HEK293 (cell line): ENCODE results near the gene TTC7B.
A peak's percentile ranks its signal among the peaks of the same experiment; 100 is the strongest.

Source experiments
- CTCF ChIA-PET: fragments of 350-600 bp; formaldehyde crosslinking; extraction: SDS; loops from one replicate; lab custom pipeline; 2021; ENCODE audit warnings: antibody characterized with exemption; lab: Yijun Ruan, JAX
- POLR2A ChIA-PET: fragments of 300-600 bp; formaldehyde crosslinking; extraction: SDS; loops from one replicate; lab custom pipeline; 2020; ENCODE audit warnings: antibody characterized with exemption, inconsistent platforms; lab: Yijun Ruan, JAX
- H3K27ac ChIP-seq: fragments of 200-500 bp; sonication (Bioruptor generic); 2 replicates; pipeline ENCODE4 v1.5.1; 2014; ENCODE audit warnings: low read depth, low read length, control low read depth, inconsistent platforms; ENCODE audit errors: extremely low read depth
- H3K36me3 ChIP-seq, 2 experiments: fragments of 200-500 bp in 1 of 2; sonication (Bioruptor generic) in 1 of 2; 1 replicate in 1 of 2; 2 replicates in 1 of 2; pipeline ENCODE4 v1.5.1; 2014 to 2017; ENCODE audit warnings: inconsistent platforms in 2 of 2, low read length in 2 of 2; ENCODE audit not compliant: control insufficient read depth in 2 of 2, insufficient read depth in 1 of 2
- H3K4me1 ChIP-seq: fragments of 200-500 bp; sonication (Bioruptor generic); 2 replicates; pipeline ENCODE4 v1.5.1; 2014; ENCODE audit warnings: mild to moderate bottlenecking, low read length, inconsistent platforms; ENCODE audit not compliant: control insufficient read depth, insufficient read depth
- H3K4me3 ChIP-seq: 2 replicates; pipeline ENCODE4 v1.5.1; 2011; ENCODE audit warnings: low read depth, mild to moderate bottlenecking, control low read depth, low read length, moderate library complexity
- H3K9me3 ChIP-seq: fragments of 200-500 bp; sonication (Bioruptor generic); 2 replicates; pipeline ENCODE4 v1.5.1; 2014; ENCODE audit warnings: low read depth, low read length, inconsistent platforms; ENCODE audit not compliant: control insufficient read depth, insufficient read depth
- BCL11A ChIP-seq: fragments of 450-650 bp; formaldehyde crosslinking; IDR thresholded peaks from 2 replicates; pipeline ENCODE4 v1.5.1; 2016; ENCODE audit warnings: low read depth, missing biosample characterization, missing genetic modification characterization
- ZNF133 ChIP-seq: fragments of 450-650 bp; formaldehyde crosslinking; IDR thresholded peaks from 2 replicates; pipeline ENCODE4 v1.5.1; 2016; ENCODE audit warnings: missing biosample characterization, missing genetic modification characterization
- ZNF148 ChIP-seq: fragments of 450-650 bp; formaldehyde crosslinking; IDR thresholded peaks from 2 replicates; pipeline ENCODE4 v1.5.0; 2017; ENCODE audit warnings: missing biosample characterization, missing genetic modification characterization, borderline replicate concordance
- ZNF169 ChIP-seq: fragments of 450-650 bp; formaldehyde crosslinking; IDR thresholded peaks from 2 replicates; pipeline ENCODE4 v1.5.1; 2016; ENCODE audit warnings: missing biosample characterization, missing genetic modification characterization
- ZNF239 ChIP-seq: fragments of 450-650 bp; formaldehyde crosslinking; IDR thresholded peaks from 2 replicates; pipeline ENCODE4 v1.5.1; 2016; ENCODE audit warnings: missing biosample characterization, missing genetic modification characterization
- ZNF624 ChIP-seq: fragments of 450-650 bp; formaldehyde crosslinking; IDR thresholded peaks from 2 replicates; pipeline ENCODE4 v1.5.1; 2017; ENCODE audit warnings: missing biosample characterization, missing genetic modification characterization
- ZNF785 ChIP-seq: fragments of 450-650 bp; formaldehyde crosslinking; IDR thresholded peaks from 2 replicates; pipeline ENCODE4 v1.5.1; 2016; ENCODE audit warnings: missing biosample characterization, missing genetic modification characterization
- ZSCAN30 ChIP-seq: fragments of 450-650 bp; IDR thresholded peaks from 2 replicates; pipeline ENCODE4 v1.5.1; 2018; ENCODE audit warnings: missing biosample characterization, mild to moderate bottlenecking, missing genetic modification characterization, moderate library complexity
- TF ChIP-seq, protein P1 (sequence below): fragments of 450-650 bp; formaldehyde crosslinking; IDR thresholded peaks from 2 replicates; pipeline ENCODE4 v1.5.1; 2016; ENCODE audit warnings: missing biosample characterization, missing genetic modification characterization, low read depth
- TF ChIP-seq, protein P2 (sequence below): fragments of 450-650 bp; formaldehyde crosslinking; IDR thresholded peaks from 2 replicates; pipeline ENCODE4 v1.5.1; 2016; ENCODE audit warnings: missing biosample characterization, missing genetic modification characterization

Gene TTC7B

GRCh38 chr14:90732718-90733117 lies 83.5 kb downstream of the TTC7B start:
- CTCF ChIA-PET, result interaction anchor here (2.5 kb wide), 1 partner anchor 28 kb away, joined by 6 read pairs; no protein-coding TSS in a partner anchor
- Histone ChIP-seq H3K27ac (no peak overlapping the region), H3K36me3 (no peaks in the 10 kb centered on the region; a peak in 1 of 3 replicates), H3K4me3 (no peak overlapping the region), H3K4me1 (no peaks in the 10 kb centered on the region), H3K9me3 (no peaks in the 10 kb centered on the region)
- POLR2A ChIA-PET, result no interaction called here
- TF ChIP-seq ZNF148 (tag by site-specific recombination), result no peak
- TF ChIP-seq ZNF133 (tag by site-specific recombination), result no peak
- TF ChIP-seq ZNF169, result no peak

DNA sequence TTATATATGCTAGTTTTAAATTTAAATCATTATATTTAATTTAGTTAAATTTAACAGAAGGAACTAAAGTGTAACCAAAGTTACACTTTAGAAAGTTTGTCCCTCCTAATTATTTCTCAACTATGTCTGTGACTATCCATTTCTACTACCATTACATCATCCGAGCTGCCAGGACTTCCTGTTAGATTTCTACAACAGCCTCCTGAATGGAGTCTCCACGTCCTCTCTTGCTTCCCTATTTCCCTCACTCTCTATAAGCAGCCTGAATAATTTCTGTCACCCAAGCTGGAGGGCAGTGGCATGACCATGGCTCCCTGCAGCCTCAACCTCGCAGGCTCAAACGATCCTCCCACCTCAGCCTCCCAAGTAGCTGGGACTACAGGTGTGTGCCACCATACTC lies 84.1 kb downstream of the TTC7B start:
- H3K36me3 ChIP-seq, result no peaks in the 10 kb centered on the region; a peak in 1 of 3 replicates
- H3K4me1 ChIP-seq, result no peaks in the 10 kb centered on the region
- no peak overlapping the region for H3K4me3 ChIP-seq
- ChIA-PET CTCF (interaction anchor here (2.5 kb wide), 1 partner anchor 28 kb away, joined by 6 read pairs; no protein-coding TSS in a partner anchor), POLR2A (no interaction called here)
- TF ChIP-seq, protein P1, sequence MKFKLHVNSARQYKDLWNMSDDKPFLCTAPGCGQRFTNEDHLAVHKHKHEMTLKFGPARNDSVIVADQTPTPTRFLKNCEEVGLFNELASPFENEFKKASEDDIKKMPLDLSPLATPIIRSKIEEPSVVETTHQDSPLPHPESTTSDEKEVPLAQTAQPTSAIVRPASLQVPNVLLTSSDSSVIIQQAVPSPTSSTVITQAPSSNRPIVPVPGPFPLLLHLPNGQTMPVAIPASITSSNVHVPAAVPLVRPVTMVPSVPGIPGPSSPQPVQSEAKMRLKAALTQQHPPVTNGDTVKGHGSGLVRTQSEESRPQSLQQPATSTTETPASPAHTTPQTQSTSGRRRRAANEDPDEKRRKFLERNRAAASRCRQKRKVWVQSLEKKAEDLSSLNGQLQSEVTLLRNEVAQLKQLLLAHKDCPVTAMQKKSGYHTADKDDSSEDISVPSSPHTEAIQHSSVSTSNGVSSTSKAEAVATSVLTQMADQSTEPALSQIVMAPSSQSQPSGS, result 0 out of 2 replicates have a peak, but pooled peaks have one; percentile 3
- no peak for TF ChIP-seq ZSCAN30 (tag by site-specific recombination)
- H3K27ac ChIP-seq, result no peak overlapping the region
- no peaks in the 10 kb centered on the region for H3K9me3 ChIP-seq

DNA sequence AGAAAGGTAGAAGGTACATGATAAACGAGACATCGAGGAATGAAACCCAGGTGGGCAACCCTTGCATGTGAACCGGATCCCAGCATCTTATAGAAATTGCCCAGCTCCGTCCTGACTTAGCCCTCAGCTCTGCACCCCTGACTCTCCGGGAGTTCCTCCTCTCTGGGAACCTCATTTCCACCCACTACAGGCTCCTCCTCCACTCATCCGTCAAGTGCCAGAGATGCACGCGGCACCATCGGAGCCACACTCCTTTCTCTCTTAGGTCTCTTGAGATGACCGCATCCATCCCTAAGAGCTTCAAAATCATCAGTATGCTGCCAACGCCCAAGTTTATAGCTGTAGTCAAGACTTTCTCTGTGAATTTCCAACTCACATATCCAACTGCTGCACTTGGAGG lies 84.7 kb downstream of the TTC7B start:
- Histone ChIP-seq H3K27ac (no peak overlapping the region), H3K4me3 (no peak overlapping the region), H3K9me3 (no peaks in the 10 kb centered on the region), H3K36me3 (peaks cover 0 to under 1% of the 10 kb centered on the region in 2 experiments; a peak in 2 of 3 replicates), H3K4me1 (no peaks in the 10 kb centered on the region)
- TF ChIP-seq, protein P2, sequence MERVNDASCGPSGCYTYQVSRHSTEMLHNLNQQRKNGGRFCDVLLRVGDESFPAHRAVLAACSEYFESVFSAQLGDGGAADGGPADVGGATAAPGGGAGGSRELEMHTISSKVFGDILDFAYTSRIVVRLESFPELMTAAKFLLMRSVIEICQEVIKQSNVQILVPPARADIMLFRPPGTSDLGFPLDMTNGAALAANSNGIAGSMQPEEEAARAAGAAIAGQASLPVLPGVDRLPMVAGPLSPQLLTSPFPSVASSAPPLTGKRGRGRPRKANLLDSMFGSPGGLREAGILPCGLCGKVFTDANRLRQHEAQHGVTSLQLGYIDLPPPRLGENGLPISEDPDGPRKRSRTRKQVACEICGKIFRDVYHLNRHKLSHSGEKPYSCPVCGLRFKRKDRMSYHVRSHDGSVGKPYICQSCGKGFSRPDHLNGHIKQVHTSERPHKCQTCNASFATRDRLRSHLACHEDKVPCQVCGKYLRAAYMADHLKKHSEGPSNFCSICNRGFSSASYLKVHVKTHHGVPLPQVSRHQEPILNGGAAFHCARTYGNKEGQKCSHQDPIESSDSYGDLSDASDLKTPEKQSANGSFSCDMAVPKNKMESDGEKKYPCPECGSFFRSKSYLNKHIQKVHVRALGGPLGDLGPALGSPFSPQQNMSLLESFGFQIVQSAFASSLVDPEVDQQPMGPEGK (tag by site-specific recombination), result no peak
- TF ChIP-seq ZNF624 (tag by site-specific recombination) (no peak), ZNF239 (tag by site-specific recombination) (no peak), BCL11A (tag by site-specific recombination) (no peak), ZNF785 (tag by site-specific recombination) (no peak), ZNF148 (tag by site-specific recombination) (no peak)
- CTCF ChIA-PET, result interaction anchor here (0.9 to 1.8 kb wide), 2 partner anchors 13 to 28 kb away, joined by 4 to 8 read pairs; no protein-coding TSS in a partner anchor
- POLR2A ChIA-PET, result no interaction called here
